ENCODE data around the gene CRELD1.

DNA sequence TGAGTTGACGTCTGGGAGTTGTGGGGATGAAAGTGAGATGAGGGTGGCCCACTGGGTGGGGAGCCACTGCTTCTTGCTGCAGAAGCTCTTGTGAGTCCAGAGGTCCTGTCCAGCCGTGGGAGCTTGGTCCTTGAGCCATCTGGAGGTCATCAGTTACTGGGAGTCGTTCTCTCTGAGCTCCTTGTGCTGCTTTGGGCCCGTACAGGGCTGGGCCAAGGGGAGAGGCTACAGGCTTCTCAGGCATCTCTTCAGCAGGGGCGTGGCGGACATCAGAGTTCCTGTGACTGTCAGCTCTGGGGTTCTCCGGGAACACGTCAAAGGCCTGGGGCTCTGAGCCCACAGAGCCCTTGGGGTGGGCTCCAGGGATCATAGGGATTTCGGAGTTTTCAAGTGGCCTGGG, 16.0 kb downstream of the CRELD1 start:
- TF ChIP-seq POLR2A (IDR thresholded peaks at IDR 0.05; ENCODE audit: low read depth, low read length) (no peak), TAF1 (IDR thresholded peaks at IDR 0.05; ENCODE audit: borderline replicate concordance, low read depth, low read length) (no peak), POLR2AphosphoS5 (IDR thresholded peaks at IDR 0.05; ENCODE audit: low read depth, low read length) (no peak)
